Measurements from ENCODE around the gene KRTAP10-7. TPM values are rescaled to one million over a fixed set of nuclear protein-coding genes. Genes with fewer than 3 reads are reported as not detected.
"Not testable (repeated sequence)": the region's sequence is repeated elsewhere in the genome, so short reads cannot be mapped to it uniquely, and the experiment has no call there.

The KRTAP10-7 gene
- total RNA-seq, 1 experiment from 2014 or later = not detected

DNA sequence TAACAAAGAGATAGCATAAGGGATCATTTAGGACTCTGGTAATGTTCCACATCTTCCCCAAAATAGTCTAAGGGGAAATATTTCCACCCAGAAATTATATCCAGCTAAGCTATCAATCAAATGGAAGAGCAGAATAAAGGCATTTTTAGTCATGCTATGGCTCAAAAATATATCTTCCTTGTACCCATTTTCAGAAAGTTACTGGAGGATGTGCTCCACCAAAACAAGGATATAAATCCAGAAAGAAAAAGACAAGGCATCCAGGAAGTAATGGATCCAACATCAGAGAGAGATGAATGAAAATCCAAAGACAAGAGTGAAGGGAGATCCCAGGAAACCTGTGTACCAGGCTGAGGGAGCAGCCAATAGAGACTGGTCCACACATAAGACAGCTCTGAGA lies 8.8 kb downstream of the KRTAP10-7 start:
- Histone ChIP-seq H4K20me1 (ENCODE audit: insufficient read depth, low read depth, low read length) (no peaks in the 10 kb centered on the region), H3K27me3 (ENCODE audit: low read length) (no peaks in the 10 kb centered on the region), H3K9me3 (ENCODE audit: low read length) (no peaks in the 10 kb centered on the region; the same call in 1 of the 2 replicates), H3K27ac (ENCODE audit: low read length) (no peak overlapping the region), H3K79me2 (ENCODE audit: low read length) (no peaks in the 10 kb centered on the region), H3K9me2 (replicated peaks; ENCODE audit: insufficient read depth, low read length) (no peaks in the 10 kb centered on the region), H3K4me1 (ENCODE audit: low read length) (no peaks in the 10 kb centered on the region), H3K4me3 (ENCODE audit: low read length) (no peak overlapping the region), H3K9ac (ENCODE audit: low read length) (no peak overlapping the region), H2AFZ (ENCODE audit: low read length) (no peak overlapping the region), H3K4me2 (ENCODE audit: low read depth, low read length, poor library complexity, severe bottlenecking) (no peak overlapping the region), H3K36me3 (ENCODE audit: insufficient read depth, low read length) (no peaks in the 10 kb centered on the region)
- DNase-seq = peak; percentile 26

DNA sequence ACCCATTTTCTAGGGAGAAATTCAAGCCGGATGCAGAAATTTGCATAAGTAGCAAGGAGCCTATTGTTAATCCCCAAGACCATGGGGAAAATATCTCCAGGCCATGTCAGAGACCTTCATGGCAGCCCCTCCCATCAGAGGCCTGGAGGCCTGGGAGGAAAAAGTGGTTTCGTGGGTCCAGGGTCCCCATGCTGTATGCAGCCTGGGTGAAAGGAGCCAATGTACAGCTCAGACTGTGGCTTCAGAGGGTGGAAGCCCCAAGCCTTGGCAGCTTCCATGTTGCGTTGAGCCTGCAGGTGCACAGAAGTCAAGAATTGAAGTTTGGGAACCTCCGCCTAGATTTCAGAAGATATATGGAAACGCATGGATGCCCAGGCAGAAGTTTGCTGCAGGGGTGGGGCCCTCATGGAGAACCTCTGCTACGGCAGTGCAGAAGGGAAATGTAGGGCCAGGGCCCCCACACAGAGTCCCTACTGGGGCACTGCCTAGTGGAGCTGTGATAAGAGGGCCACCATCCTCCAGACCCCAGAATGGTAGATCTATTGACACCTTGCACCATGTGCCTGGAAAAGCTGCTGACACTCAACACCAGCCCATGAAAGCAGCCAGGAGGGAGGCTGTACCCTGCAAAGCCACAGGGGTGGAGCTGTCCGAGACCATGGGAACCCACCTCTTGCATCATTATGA lies 9.9 kb downstream of the KRTAP10-7 start:
- H3K9me3 ChIP-seq (ENCODE audit: low read length); H3K4me1 ChIP-seq (ENCODE audit: low read length); H3K9me2 ChIP-seq (replicated peaks; ENCODE audit: insufficient read depth, low read length); H3K4me2 ChIP-seq (ENCODE audit: low read depth, low read length, poor library complexity, severe bottlenecking); H3K79me2 ChIP-seq (ENCODE audit: low read length); H3K9ac ChIP-seq (ENCODE audit: low read length); H3K27me3 ChIP-seq (ENCODE audit: low read length); DNase-seq; H2AFZ ChIP-seq (ENCODE audit: low read length); H3K4me3 ChIP-seq (ENCODE audit: low read length); H3K36me3 ChIP-seq (ENCODE audit: insufficient read depth, low read length); H3K27ac ChIP-seq (ENCODE audit: low read length); H4K20me1 ChIP-seq (ENCODE audit: insufficient read depth, low read depth, low read length): not testable (repeated sequence)

DNA sequence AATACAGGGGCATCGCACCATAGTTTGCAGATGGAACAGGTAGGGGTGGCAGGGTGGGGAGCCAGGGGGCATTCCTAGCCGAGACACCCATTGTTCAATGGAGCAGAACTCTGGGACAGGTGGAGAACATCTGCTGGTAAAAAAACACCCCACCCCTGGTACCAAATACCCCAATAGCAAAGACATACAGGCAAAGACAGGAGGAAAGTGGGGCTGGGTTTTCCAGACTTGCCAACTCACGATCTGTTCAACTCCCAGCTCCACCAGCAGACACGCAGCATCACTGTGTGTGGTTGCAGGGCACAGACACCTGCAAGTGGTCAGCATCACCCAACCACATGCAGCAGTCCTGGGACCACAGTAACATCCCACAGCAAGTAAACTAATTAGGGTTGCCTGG lies 11.2 kb downstream of the KRTAP10-7 start:
- Histone ChIP-seq H3K27me3 (ENCODE audit: low read length) (no peaks in the 10 kb centered on the region), H3K27ac (ENCODE audit: low read length) (no peak overlapping the region), H3K79me2 (ENCODE audit: low read length) (no peaks in the 10 kb centered on the region), H3K36me3 (ENCODE audit: insufficient read depth, low read length) (no peaks in the 10 kb centered on the region), H3K4me1 (ENCODE audit: low read length) (no peaks in the 10 kb centered on the region), H3K9ac (ENCODE audit: low read length) (no peak overlapping the region), H3K4me2 (ENCODE audit: low read depth, low read length, poor library complexity, severe bottlenecking) (no peak overlapping the region), H3K4me3 (ENCODE audit: low read length) (no peak overlapping the region), H4K20me1 (ENCODE audit: insufficient read depth, low read depth, low read length) (no peaks in the 10 kb centered on the region), H3K9me2 (replicated peaks; ENCODE audit: insufficient read depth, low read length) (no peaks in the 10 kb centered on the region), H3K9me3 (ENCODE audit: low read length) (no peaks in the 10 kb centered on the region; the same call in 1 of the 2 replicates), H2AFZ (ENCODE audit: low read length) (no peak overlapping the region)
- peak; percentile 19 for DNase-seq

DNA sequence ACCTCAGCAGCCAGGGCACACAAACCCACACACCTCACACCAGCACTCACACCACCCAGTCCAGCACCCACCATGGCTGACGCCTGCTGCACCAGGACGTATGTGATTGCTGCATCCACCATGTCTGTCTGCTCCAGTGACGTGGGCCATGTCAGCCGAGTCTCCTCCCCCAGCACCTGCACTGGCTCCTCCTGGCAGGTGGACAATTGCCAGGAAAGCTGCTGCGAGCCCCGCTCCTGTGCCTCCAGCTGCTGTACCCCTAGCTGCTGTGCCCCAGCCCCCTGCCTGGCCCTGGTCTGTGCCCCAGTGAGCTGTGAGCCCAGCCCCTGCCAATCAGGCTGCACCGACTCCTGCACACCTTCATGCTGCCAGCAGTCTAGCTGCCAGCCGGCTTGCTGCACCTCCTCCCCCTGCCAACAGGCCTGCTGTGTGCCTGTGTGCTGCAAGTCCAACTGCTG lies 11.7 kb downstream of the KRTAP10-7 start, which contains the start of gene KRTAP10-8:
TSS of gene KRTAP10-8 (plus strand) at position 51 of the 458 bp plus-strand sequence. CDS start at position 73, 22 bp downstream.
- H3K9me3 ChIP-seq (ENCODE audit: low read length) = no peaks in the 10 kb centered on the region; the same call in 1 of the 2 replicates
- no peaks in the 10 kb centered on the region for H4K20me1 ChIP-seq (ENCODE audit: insufficient read depth, low read depth, low read length)
- H3K9ac ChIP-seq (ENCODE audit: low read length) = no peak within 1 kb of the TSS
- H3K27ac ChIP-seq (ENCODE audit: low read length) = no peak within 1 kb of the TSS
- H3K36me3 ChIP-seq (ENCODE audit: insufficient read depth, low read length) = no peaks in the 10 kb centered on the region
- no peaks in the 10 kb centered on the region for H3K27me3 ChIP-seq (ENCODE audit: low read length)
- no peaks in the 10 kb centered on the region for H3K4me1 ChIP-seq (ENCODE audit: low read length)
- H3K9me2 ChIP-seq (replicated peaks; ENCODE audit: insufficient read depth, low read length) = no peaks in the 10 kb centered on the region
- H3K4me2 ChIP-seq (ENCODE audit: low read depth, low read length, poor library complexity, severe bottlenecking) = no peak within 1 kb of the TSS
- no peak within 1 kb of the TSS for H3K4me3 ChIP-seq (ENCODE audit: low read length)
- H3K79me2 ChIP-seq (ENCODE audit: low read length) = no peaks in the 10 kb centered on the region
- H2AFZ ChIP-seq (ENCODE audit: low read length) = no peak within 1 kb of the TSS
- no peak for DNase-seq

- H4K20me1 ChIP-seq (ENCODE audit: insufficient read depth, low read depth, low read length) = no peaks in the 10 kb centered on the region
- no peak overlapping the region for H3K9ac ChIP-seq (ENCODE audit: low read length)
- peak; percentile 2 for DNase-seq
- no peaks in the 10 kb centered on the region for H3K36me3 ChIP-seq (ENCODE audit: insufficient read depth, low read length)
- no peaks in the 10 kb centered on the region for H3K79me2 ChIP-seq (ENCODE audit: low read length)
- H3K4me3 ChIP-seq (ENCODE audit: low read length) = no peak overlapping the region
- H3K9me2 ChIP-seq (replicated peaks; ENCODE audit: insufficient read depth, low read length) = no peaks in the 10 kb centered on the region
- no peaks in the 10 kb centered on the region for H3K4me1 ChIP-seq (ENCODE audit: low read length)
- no peak overlapping the region for H3K27ac ChIP-seq (ENCODE audit: low read length)
- H2AFZ ChIP-seq (ENCODE audit: low read length) = no peak overlapping the region
- H3K9me3 ChIP-seq (ENCODE audit: low read length) = no peaks in the 10 kb centered on the region; the same call in 1 of the 2 replicates
- no peak overlapping the region for H3K4me2 ChIP-seq (ENCODE audit: low read depth, low read length, poor library complexity, severe bottlenecking)
- no peaks in the 10 kb centered on the region for H3K27me3 ChIP-seq (ENCODE audit: low read length)
These were observed 12.4 kb downstream of the KRTAP10-7 start for GRCh38 chr21:44612669-44613229.

GRCh38 chr21:44613386-44614155 lies 13.2 kb downstream of the KRTAP10-7 start:
- DNase-seq = no peak
- no peak overlapping the region for H3K9ac ChIP-seq (ENCODE audit: low read length)
- H3K4me2 ChIP-seq (ENCODE audit: low read depth, low read length, poor library complexity, severe bottlenecking) = no peak overlapping the region
- no peaks in the 10 kb centered on the region for H4K20me1 ChIP-seq (ENCODE audit: insufficient read depth, low read depth, low read length)
- H3K9me3 ChIP-seq (ENCODE audit: low read length) = no peaks in the 10 kb centered on the region; the same call in 1 of the 2 replicates
- H3K9me2 ChIP-seq (replicated peaks; ENCODE audit: insufficient read depth, low read length) = no peaks in the 10 kb centered on the region
- no peaks in the 10 kb centered on the region for H3K27me3 ChIP-seq (ENCODE audit: low read length)
- peaks cover 3% of the 10 kb centered on the region for H3K4me1 ChIP-seq (ENCODE audit: low read length)
- no peaks in the 10 kb centered on the region for H3K36me3 ChIP-seq (ENCODE audit: insufficient read depth, low read length)
- no peak overlapping the region for H3K27ac ChIP-seq (ENCODE audit: low read length)
- no peaks in the 10 kb centered on the region for H3K79me2 ChIP-seq (ENCODE audit: low read length)
- H2AFZ ChIP-seq (ENCODE audit: low read length) = no peak overlapping the region
- H3K4me3 ChIP-seq (ENCODE audit: low read length) = no peak overlapping the region

DNA sequence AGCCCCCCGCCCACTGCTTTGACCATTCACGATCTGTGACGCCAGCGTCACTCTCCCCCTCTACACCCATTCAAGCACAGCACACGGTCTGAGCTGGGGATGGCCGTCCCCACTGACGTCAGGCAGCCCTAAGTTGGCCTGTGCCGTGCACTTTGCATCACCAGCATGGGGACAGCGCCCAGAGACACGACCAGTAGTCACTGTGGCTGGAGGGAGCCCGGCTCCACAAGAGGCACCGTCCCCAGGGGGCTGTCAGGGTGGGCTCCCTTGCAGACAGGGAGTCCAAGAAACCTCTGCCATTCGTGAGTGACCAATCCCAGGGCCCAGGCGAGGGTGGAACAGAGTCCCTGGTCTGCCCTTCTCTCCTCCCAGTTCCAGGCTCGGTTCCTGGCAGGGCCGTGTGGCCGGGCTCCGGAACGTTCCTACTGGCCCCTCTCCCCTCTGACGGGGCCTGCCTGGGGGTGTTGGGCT lies 13.8 kb downstream of the KRTAP10-7 start:
- Histone ChIP-seq H3K4me2 (ENCODE audit: low read depth, low read length, poor library complexity, severe bottlenecking) (no peak overlapping the region), H3K9me3 (ENCODE audit: low read length) (no peaks in the 10 kb centered on the region; the same call in 1 of the 2 replicates), H3K4me1 (ENCODE audit: low read length) (peaks cover 7% of the 10 kb centered on the region), H3K4me3 (ENCODE audit: low read length) (no peak overlapping the region), H3K79me2 (ENCODE audit: low read length) (no peaks in the 10 kb centered on the region), H3K36me3 (ENCODE audit: insufficient read depth, low read length) (no peaks in the 10 kb centered on the region), H2AFZ (ENCODE audit: low read length) (no peak overlapping the region), H3K27ac (ENCODE audit: low read length) (no peak overlapping the region), H3K9me2 (replicated peaks; ENCODE audit: insufficient read depth, low read length) (no peaks in the 10 kb centered on the region), H3K9ac (ENCODE audit: low read length) (no peak overlapping the region), H4K20me1 (ENCODE audit: insufficient read depth, low read depth, low read length) (no peaks in the 10 kb centered on the region), H3K27me3 (ENCODE audit: low read length) (no peaks in the 10 kb centered on the region)
- DNase-seq = no peak

DNA sequence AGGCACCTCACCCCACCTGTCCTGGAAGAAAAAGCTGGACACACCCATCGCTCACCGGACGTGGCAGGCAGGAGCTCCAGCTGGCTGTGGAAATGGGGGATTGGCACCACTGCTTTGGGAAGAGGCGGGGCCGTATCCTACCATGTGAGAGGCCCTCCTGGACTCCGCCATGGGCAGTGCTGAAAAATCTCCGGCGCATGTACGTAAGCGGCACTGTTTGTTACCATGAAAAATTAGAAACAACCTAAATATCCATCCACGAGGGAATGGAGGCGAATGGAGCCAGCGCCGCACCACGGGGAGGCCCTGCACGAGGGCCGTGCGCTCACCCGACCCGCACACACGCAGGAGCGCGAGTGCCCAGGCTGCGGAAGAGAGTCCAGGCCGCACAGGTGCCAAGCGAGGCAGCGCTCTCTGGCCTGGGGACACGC lies 14.6 kb downstream of the KRTAP10-7 start:
- Histone ChIP-seq H2AFZ (ENCODE audit: low read length) (no peak overlapping the region), H3K4me2 (ENCODE audit: low read depth, low read length, poor library complexity, severe bottlenecking) (no peak overlapping the region), H3K9ac (ENCODE audit: low read length) (no peak overlapping the region), H3K9me2 (replicated peaks; ENCODE audit: insufficient read depth, low read length) (no peaks in the 10 kb centered on the region), H3K27me3 (ENCODE audit: low read length) (no peaks in the 10 kb centered on the region), H3K79me2 (ENCODE audit: low read length) (no peaks in the 10 kb centered on the region), H3K4me1 (ENCODE audit: low read length) (peaks cover 7% of the 10 kb centered on the region), H3K27ac (ENCODE audit: low read length) (no peak overlapping the region), H4K20me1 (ENCODE audit: insufficient read depth, low read depth, low read length) (no peaks in the 10 kb centered on the region), H3K4me3 (ENCODE audit: low read length) (no peak overlapping the region), H3K36me3 (ENCODE audit: insufficient read depth, low read length) (no peaks in the 10 kb centered on the region), H3K9me3 (ENCODE audit: low read length) (no peaks in the 10 kb centered on the region; the same call in 1 of the 2 replicates)
- no peak for DNase-seq

Measured in Karpas-422 (cell line).